ENCODE measurements around the gene APEX1. TPM values are rescaled to one million over a fixed set of nuclear protein-coding genes. Genes with fewer than 3 reads are reported as not detected.

Gene APEX1
- total RNA-seq, 1 donor from 2014 or later: 101 TPM

DNA sequence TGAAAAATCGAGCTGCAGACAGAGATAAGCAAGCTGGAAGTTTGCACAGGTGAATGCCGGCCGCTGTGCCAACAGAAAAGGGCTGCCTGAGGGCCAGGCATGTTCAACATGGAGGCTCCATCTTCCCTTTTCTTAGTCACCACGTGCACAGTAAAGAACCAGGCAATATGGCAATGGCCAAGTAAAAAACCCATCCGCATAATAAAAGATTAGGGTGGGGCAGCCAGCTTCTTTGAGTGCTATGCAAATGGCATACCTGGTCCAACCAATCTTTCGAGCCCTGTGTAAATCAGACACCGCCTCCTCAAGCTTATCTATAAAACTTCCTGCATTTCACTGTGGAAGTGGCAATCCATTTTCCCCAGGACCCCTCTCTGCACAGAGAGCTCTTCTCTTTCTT, 30.9 kb downstream of the APEX1 start:
- TF ChIP-seq, protein P1, sequence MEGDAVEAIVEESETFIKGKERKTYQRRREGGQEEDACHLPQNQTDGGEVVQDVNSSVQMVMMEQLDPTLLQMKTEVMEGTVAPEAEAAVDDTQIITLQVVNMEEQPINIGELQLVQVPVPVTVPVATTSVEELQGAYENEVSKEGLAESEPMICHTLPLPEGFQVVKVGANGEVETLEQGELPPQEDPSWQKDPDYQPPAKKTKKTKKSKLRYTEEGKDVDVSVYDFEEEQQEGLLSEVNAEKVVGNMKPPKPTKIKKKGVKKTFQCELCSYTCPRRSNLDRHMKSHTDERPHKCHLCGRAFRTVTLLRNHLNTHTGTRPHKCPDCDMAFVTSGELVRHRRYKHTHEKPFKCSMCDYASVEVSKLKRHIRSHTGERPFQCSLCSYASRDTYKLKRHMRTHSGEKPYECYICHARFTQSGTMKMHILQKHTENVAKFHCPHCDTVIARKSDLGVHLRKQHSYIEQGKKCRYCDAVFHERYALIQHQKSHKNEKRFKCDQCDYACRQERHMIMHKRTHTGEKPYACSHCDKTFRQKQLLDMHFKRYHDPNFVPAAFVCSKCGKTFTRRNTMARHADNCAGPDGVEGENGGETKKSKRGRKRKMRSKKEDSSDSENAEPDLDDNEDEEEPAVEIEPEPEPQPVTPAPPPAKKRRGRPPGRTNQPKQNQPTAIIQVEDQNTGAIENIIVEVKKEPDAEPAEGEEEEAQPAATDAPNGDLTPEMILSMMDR (IDR thresholded peaks at IDR 0.05): no peak
- intact Hi-C loops (cut with DNase I): no loop called here
- Histone ChIP-seq H3K27me3 (no peaks in the 10 kb centered on the region), H3K4me3 (no peak overlapping the region), H3K4me1 (peaks cover 2% of the 10 kb centered on the region), H3K27ac (no peak overlapping the region), H3K9me3 (no peaks in the 10 kb centered on the region), H3K36me3 (no peaks in the 10 kb centered on the region)
- DNase-seq (no peak), ATAC-seq (no peak)

DNA sequence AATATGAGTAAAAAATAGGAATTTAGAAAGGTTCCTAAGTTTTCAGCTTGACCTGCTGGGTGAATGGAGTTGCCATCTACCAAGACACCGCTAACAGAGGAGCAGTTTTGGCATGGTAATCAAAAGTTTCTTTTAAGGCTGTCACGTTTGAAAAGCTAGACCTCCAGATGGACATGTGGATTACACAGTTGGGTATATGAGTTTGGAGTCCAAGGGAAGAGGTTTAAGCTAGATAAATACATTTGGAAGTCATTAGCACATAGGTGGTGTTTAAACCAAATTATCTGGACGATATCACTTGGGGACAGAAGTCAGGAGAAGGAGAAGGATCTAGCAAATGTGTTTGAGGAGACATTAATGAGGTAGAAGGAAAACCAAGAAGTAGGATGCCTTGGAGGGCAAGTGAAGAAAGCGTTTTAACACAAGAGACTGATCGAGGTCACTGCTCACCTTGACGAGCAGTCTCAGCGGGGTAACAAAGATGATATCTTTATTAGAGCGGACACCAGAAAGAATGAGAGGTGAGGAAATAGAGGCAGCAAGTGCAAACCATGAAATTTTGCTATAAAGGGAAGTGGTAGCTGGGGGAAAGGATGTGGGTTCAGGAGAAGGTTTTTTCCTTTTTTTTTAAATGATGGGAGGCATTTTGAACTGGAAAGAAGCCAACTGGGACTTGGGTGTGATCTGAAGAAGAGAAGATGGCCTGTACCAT, 31.8 kb downstream of the APEX1 start:
- TF ChIP-seq, protein P1 (IDR thresholded peaks at IDR 0.05): no peak
- no peak for DNase-seq
- ATAC-seq: no peak
- peaks cover 2% of the 10 kb centered on the region for H3K4me1 ChIP-seq
- H3K27me3 ChIP-seq: no peaks in the 10 kb centered on the region
- H3K27ac ChIP-seq: no peak overlapping the region
- intact Hi-C loops (cut with DNase I): no loop called here
- H3K36me3 ChIP-seq: no peaks in the 10 kb centered on the region
- H3K9me3 ChIP-seq: no peaks in the 10 kb centered on the region
- no peak overlapping the region for H3K4me3 ChIP-seq

DNA sequence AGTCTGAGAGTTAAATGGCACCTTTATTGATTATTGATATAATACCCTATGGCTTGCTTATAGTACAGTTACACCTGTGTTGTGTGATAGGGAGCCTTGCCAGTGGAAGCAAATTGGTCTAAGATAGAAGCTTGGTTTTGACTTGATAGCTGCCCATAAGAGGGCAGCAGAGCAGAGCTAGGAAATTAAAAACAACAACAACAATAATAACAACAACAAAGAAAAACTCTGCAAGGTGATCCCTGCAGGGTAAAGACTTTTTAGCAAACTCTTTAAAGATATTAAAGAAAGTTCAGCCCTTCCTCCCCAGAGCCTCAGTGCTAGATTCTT, 32.3 kb downstream of the APEX1 start:
- Histone ChIP-seq H3K36me3 (no peaks in the 10 kb centered on the region), H3K4me1 (peaks cover 2% of the 10 kb centered on the region), H3K27ac (no peak overlapping the region), H3K9me3 (no peaks in the 10 kb centered on the region), H3K27me3 (no peaks in the 10 kb centered on the region), H3K4me3 (no peak overlapping the region)
- DNase-seq: no peak
- TF ChIP-seq, protein P1 (IDR thresholded peaks at IDR 0.05): no peak
- intact Hi-C loops (cut with DNase I): no loop called here
- ATAC-seq: no peak

DNA sequence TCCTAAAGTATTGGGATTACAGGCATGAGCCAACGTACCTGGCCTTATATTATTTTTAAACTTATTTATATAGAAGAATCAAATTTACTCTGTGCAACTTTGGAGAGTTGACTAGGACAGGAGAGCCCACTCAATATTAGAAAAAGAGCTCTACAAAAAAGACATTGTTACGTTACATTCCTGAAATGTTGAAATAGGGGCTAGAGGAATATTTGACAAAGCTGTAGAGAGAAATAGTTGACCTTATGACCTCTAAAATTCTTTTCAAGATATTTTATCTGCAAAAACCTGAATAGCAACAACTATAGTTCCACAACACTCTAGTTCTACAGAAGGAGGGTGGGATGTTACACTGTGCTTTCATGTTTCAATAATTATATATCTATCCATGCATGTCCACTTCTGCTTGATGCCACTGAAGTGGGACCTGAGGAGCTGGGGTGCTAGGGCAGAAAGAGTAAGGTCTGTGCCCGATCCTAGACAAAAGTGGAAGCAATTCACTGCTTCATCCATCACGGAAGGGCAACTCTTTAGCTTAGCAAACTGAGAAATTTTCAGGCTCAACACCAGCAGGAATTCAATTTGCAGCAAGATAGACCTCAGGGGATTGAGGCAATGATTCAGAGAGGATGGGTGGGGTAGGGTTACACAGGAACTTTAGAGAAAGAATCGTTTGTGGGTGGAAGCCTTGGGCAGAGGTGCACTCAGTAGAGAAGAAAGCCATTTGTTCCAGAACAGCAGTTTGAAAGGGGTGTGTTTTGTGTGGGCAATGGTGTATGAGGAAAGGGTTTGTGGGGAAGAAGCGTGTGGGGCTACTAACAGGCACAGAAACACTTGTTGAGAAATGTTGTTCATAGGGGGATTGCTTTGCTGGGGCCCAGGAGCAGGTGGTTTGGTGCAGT, 34.3 kb downstream of the APEX1 start:
- Histone ChIP-seq H3K36me3 (no peaks in the 10 kb centered on the region), H3K9me3 (no peaks in the 10 kb centered on the region), H3K4me1 (peaks cover 2% of the 10 kb centered on the region), H3K27ac (no peak overlapping the region), H3K27me3 (no peaks in the 10 kb centered on the region), H3K4me3 (no peak overlapping the region)
- intact Hi-C loops (cut with DNase I): no loop called here
- ATAC-seq (peak; percentile 31), DNase-seq (no peak)
- TF ChIP-seq, protein P1 (IDR thresholded peaks at IDR 0.05): no peak

DNA sequence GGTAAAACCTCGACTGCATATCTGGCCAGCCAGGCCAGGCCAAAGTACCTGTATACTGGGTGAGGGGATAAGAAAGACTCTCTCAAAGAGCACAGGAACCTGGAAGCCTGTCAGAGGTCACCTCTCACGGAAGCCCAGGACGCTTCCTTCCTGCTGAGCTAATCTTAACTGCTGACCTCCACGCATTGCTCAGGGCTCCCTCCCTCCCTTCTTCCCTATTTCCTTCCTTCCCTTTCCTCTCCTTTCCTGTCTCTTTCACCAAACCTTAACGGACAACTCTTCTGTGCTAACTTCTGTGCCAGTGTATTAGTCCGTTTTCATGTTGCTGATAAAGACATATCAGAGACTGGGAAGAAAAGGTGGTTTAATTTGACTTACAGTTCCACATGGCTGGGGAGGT, 35.5 kb downstream of the APEX1 start:
- Histone ChIP-seq H3K9me3 (no peaks in the 10 kb centered on the region), H3K36me3 (no peaks in the 10 kb centered on the region), H3K4me1 (peaks cover 2% of the 10 kb centered on the region), H3K4me3 (no peak overlapping the region), H3K27ac (no peak overlapping the region), H3K27me3 (no peaks in the 10 kb centered on the region)
- ATAC-seq (no peak), DNase-seq (no peak)
- intact Hi-C loops (cut with DNase I): no loop called here
- TF ChIP-seq, protein P1 (IDR thresholded peaks at IDR 0.05): no peak
